GM19193 (cell line): ENCODE measurements around the gene PPP1R3E.

Experiments used
- POLR2A ChIP-seq: IDR thresholded peaks from 4 replicates; pipeline ENCODE4 v1.6.1; 2011; ENCODE audit not compliant: insufficient read depth, insufficient read length; ENCODE audit errors: extremely low read depth

The PPP1R3E gene

DNA sequence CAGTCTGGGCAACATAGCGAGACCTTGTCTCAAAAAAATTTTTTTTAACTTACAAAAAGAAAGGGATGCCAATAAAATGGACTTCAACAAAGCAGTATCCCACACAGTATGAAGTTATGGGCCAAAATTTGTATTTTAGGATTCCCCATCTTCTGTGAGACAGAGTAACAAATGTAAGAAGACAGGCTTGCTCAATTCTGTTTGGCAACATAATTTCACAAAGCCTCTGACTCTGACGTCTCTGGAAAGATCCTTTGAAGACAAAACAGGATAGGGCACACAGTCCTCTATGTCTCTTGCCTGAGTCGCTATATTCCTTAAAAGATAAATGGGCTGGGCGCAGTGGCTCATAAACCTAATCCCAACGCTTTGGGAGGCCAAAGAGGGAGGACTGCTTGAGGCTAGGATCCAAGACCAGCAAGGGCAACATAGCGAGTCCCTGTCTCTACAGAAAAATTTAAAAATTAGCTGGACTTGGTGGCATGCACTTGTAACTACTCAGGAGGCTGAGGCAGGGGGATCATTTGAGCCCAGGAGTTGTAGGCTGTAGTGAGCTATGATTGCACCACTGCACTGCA lies 15.7 kb downstream of the PPP1R3E start:
- no peak for TF ChIP-seq POLR2A

DNA sequence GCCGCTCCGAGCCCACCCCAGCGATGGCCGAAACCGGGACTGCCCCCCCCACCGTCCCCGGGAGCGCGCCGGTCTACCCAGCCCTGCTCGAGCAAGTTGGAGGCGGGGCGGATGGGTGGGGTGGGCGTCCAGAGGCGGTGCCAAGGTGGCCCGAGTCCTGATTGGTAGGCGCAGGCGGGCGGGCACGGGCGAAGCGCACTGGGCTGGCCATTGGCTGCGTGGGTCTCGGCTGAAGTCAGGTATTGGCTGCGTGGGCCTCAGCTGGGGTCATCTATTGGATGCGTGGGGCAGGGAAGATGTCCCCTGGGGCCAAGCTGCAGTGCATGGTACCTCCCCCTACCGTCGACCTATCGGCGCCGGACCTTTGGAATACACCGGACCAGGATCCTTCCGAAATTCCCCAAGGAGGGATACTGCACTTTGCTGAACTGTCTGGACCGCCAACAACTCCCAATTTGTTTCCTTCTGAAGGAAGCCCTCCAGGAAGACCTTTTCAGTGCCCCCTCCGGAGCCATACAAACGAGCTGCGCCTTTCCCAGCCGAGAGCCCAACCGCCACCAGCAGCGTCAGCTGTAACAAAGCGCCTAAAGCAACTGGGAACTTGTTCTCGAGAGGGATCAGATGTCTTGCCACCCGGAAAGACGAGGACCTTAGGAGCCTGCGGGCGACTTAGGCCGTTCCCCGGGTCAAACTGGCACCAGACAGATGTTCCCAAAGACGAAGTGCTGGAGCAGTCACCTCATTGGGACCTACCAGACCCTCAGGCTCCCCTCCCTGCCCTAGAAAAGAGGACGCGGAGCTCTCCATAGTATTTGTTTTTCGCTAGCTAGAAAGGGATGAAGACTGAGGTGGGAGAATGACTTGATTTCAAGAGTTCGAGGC lies 16.4 kb downstream of the PPP1R3E start, which contains the start of gene HOMEZ:
Gene HOMEZ (minus strand): TSS at position 113 of the 882 bp plus-strand sequence. CDS start 180 bp downstream, outside the sequence.
- TF ChIP-seq POLR2A: peak; percentile 65

DNA sequence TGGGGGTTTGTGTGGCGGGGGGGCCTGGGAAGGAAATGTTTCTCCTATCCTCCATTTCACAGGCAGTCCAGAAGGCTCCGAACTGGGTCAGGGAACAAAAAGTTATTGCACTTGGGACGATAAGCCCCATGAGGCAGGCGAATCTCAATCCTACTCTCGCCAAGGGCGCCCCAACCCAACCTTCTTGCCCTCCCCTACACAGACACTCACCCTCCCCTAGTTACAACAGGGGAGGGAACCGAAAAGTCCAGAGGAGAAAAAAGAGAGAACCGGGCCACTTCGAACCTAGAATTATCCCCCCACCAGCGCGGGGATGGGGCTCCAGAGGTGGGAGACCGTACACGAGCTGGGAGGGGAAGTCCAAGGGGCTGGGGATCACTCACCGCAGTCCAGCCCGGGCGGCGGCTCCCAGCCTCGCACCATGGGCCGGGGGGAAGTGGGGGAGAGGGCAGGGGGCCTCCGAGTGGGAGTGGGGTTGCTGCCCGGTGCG lies 17.1 kb downstream of the PPP1R3E start:
- no peak for TF ChIP-seq POLR2A

DNA sequence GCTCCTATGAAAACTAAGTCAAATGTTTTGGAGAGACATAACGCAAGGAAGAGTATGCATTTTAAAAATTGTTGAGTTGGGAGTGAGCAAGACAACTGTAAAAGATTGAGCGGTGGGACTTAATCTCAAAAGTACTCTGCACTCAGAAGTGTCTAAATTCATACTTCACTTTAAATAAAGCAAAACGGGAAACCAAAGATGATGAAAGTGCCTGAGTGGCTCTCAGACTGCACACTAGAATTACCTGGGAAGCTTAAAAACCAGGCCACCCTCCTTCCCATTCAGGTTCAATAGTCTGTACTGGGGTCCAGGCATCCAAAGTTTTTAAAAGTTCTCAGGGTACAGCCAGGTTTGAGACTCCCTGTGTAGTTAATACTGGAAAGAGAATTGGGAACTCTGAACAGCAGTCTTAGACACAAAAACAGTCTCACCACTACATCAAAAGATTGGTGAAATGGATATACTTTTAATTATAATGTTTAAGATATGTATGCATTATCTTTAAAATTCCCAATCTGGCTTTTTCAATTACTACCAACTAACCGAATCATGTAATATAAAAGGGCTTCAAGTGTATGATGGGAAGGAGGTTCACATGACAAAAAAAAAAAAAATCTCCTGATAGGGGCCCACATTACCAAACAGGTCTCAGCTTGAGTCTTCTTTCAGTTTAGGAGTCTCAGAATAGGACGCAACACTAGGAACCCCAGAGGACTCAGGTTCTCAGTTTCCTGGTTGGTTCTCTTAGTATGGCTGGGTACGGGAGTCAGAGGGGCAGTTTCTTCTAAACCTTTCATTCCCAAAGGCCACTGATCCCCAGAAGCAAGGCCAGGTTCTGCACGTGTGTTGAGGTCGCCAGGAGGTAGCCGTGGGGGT lies 17.8 kb downstream of the PPP1R3E start:
- TF ChIP-seq POLR2A: no peak

DNA sequence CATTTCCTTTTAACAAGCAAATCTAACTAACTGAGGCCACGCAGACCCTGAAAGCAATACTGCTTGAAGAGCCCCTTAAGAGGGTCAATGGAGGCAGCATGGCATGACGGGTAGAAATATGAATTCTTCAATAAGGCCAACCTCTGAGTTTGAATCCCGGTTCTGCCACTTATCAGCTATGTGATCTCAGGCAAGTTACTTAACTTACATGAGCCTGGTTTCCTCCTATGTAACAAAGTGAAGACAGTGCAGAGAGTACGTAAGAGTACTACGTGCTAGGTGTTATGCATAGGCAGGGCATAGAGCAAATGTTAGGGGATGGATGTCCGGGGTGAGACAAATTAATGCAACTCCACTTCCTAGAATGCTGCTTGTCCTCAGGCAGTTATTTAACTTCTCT lies 21.4 kb downstream of the PPP1R3E start:
- no peak for TF ChIP-seq POLR2A

DNA sequence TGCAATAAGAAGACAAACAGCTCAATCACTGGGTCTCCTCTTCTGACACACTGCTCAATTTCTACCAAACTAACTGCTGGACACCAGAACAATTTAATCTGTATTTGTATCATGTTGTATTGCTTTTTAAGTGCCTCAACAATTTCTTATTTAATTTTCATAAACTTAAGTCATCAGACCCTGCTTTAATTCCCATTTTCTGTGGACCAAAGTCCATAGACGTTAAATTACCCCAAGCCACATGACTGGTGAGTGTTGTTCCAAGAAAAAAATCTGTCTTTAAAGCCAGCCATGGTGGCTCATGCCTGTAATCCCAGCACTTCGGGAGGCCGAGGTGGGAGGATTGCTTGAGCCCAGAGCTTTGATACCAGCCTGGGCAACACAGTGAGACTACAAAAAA lies 25.5 kb downstream of the PPP1R3E start:
- no peak for TF ChIP-seq POLR2A

DNA sequence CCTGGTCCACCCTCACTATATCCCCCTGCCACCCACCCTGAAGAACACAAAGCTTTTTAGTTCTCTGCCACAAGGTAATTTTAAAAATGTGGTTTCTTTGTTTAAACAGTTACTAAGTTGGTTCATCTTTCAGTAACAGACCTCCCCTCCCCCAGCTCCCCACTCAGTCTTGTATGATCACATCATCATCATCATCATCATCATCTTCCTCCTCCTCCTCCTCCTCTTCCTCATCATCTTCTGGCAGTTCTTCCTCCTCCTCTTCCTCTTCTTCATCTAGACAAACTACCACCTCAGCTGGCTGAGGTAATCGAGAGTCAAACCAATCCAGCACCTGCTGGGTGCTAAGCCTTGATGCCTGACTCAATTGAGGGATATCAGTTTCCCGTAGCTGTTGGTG lies 27.2 kb downstream of the PPP1R3E start:
- TF ChIP-seq POLR2A: no peak

DNA sequence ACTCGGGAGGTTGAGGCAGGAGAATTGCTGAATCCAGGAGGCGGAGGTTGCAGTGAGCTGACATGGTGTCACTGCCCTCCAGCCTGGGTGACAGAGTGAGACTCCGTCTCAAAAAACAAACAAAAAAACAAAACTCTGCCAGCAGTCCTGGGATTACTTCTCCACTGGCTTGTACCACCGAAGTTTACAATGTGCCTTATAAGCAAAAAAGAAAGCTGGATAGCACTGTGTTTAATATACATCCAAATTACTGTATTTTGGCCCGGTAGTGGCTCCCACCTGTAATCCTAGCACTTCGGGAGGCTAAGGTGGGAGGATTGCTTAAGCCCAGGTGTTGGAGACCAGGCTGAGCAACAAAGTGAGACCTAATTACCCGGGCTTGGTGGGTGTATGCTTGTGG lies 33.5 kb downstream of the PPP1R3E start:
- TF ChIP-seq POLR2A: no peak

DNA sequence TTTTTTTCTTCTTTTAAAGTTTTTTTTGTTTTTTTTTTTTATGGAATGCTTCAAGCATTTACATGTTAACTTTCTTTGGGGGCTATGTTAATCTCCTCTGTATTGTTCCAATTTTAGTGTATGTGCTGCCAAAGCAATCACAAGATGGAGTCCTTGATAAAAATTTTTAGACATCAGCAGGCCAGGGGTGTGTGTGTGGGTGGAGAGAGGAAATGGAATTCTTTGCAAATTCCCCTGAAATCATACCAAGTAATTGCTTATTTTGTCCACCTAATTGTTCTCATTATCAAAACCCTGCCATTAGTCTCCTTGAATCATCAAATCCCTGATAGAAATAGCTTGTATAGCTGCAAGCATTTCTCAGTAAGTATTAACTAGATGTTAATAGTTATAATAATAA lies 43.2 kb downstream of the PPP1R3E start:
- TF ChIP-seq POLR2A: no peak

DNA sequence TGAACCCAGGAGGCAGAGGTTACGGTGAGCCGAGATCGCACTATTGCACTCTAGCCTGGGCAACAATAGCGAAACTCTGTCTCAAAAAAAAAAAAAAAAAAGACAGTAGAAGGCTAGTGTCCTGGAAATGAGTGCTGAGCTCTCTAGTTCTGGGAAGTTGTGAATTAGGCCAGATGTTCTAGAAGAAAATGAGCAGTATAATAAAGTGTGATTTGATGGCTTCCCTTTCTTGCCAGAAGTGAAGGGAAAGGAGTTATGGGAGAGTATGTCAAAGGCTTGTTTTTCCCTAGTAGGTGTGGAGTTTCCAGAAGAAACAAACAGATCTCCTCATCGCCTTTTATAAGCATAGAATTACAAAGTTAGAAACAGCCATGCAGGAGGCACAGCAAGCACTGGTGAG lies 44.4 kb downstream of the PPP1R3E start:
- TF ChIP-seq POLR2A: no peak

DNA sequence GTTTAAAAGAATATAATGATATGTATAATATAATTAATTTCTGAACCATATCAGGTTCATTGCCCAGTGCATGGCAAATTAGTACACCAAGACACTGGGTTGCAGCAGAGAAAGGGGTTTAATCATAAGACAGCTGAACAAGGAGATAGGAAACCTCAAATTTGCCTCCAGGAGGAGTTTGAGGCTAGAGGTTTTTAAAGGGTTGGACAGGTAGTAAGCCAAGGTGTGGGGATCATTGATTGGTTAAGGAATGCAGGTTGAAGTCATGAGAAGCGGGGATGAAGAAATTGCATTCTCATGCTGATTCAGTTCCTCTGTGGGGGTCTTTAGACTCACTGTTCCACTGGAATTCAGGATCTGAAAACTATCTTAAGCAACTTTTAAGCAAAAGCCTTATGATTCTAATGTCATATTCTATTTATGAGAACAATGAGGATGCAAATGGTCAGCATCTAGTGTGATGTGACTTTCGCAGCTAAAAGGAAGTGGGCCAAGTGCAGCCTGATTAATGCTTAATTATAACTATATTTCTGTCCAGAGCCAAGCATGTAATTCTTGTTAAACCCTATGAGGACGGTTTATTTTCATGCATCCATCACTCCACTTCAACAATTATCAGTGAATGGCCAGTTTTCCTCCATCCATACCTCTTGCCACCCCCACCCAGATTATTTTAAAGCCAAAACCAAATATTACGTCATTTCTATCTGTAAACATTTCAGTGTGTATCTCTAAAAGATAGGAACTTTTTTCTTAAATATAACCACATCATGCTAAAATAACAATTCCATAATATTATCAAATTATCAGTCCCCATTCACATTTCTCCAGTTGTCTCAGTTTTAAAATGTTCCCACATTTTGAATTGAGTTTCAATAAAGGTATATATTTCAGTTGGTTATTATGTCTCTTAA lies 50.0 kb downstream of the PPP1R3E start:
- TF ChIP-seq POLR2A: no peak

DNA sequence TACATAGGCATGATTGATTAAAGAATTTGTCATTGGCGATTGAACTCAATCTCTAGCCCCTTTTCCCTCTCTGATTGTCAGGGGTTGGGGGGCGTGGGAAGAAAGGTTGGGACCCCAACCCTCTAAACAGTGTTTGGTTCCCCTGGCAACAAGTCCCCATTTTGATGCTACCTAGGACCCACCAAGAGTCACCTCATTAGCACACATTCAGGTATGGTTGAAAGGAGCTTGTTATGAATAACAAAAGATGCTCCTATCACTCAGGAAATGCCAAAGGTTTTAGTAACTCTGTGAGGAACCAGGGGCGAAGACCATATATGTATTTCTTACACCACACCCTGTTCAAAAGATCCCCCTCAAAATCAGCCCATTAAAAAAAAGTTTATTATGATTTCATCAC lies 50.7 kb downstream of the PPP1R3E start:
- no peak for TF ChIP-seq POLR2A

DNA sequence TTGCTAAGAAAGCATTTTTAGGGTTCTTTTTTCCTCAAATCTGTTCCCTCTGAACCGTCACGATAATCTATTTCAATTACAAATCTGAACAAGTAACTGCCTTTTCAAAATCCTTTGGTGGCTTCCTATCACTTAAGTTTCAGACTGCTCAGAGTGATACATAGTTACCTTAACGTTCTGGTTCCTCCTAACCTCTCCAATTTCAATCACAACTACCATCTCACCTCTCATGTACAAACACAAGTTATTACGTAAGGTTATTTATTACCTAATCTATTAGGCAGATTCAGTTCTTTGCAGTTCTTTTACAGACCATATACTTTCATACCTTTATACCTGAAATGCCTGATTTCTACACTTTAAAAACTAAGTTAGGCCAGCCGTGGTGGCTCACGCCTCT lies 52.8 kb downstream of the PPP1R3E start:
- no peak for TF ChIP-seq POLR2A

DNA sequence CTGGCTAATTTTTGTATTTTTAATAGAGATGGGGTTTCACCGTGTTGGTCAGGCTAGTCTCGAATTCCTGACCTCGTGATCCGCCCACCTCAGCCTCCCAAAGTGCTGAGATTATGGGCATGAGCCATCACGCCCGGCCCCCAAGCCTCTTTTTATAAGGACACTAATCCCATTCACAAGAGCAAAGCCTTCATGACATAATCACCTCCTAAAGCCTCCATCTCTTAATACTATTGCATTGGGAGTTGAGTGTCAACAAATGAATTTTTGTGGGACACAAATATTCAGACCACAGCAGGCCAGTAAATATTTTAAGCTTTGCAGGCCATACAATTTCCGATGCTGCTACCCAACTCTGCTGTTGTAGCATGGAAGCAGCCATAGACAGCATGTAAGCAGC lies 54.1 kb downstream of the PPP1R3E start:
- no peak for TF ChIP-seq POLR2A
